DND-41 (cell line): ENCODE measurements around the gene MYCBP2.

Experiments
- ATAC-seq: fragments of 200-7000 bp; cut with Tn5 transposase; 3 replicates; pipeline ENCODE4 v1.9.1; 2021; ENCODE audit warnings: low read depth; ENCODE audit not compliant: insufficient read depth
- DNase-seq: peaks from one replicate; pipeline ENCODE4 v3.0.0-alpha.2; 2020
- H2AFZ ChIP-seq: 2 replicates; pipeline ENCODE4 v1.6.0; 2012; ENCODE audit warnings: low read depth, low read length
- H3K27ac ChIP-seq: 2 replicates; pipeline ENCODE4 v1.5.1; 2012; ENCODE audit warnings: low read length, inconsistent platforms
- H3K27me3 ChIP-seq: fragments of 200-600 bp; sonication (generic); 2 replicates; pipeline ENCODE4 v1.6.0; 2012; ENCODE audit warnings: low read length, mild to moderate bottlenecking, inconsistent platforms; ENCODE audit not compliant: insufficient read depth, poor library complexity
- H3K36me3 ChIP-seq: 2 replicates; pipeline ENCODE4 v1.5.1; 2012; ENCODE audit warnings: low read length, inconsistent platforms; ENCODE audit not compliant: insufficient read depth
- H3K4me1 ChIP-seq: 2 replicates; pipeline ENCODE4 v1.5.1; 2012; ENCODE audit warnings: mild to moderate bottlenecking, low read length; ENCODE audit not compliant: insufficient read depth
- H3K4me2 ChIP-seq: 2 replicates; pipeline ENCODE4 v1.6.0; 2012; ENCODE audit warnings: mild to moderate bottlenecking, moderate library complexity, low read length, inconsistent platforms; ENCODE audit not compliant: insufficient read depth
- H3K4me3 ChIP-seq, 2 experiments: fragments of 200-600 bp in 1 of 2; shearing (Covaris generic) in 1 of 2; 2 replicates each; pipeline ENCODE4 v1.5.1; 2012 to 2016; ENCODE audit warnings: inconsistent platforms in 2 of 2, low read length in 2 of 2, mild to moderate bottlenecking in 2 of 2, low read depth in 1 of 2, moderate library complexity in 1 of 2
- H3K79me2 ChIP-seq: 2 replicates; pipeline ENCODE4 v1.6.0; 2012; ENCODE audit warnings: low read length, inconsistent platforms; ENCODE audit not compliant: insufficient read depth
- H3K9ac ChIP-seq: 2 replicates; pipeline ENCODE4 v1.6.0; 2012; ENCODE audit warnings: low read depth, mild to moderate bottlenecking, inconsistent platforms, low read length, moderate library complexity
- H3K9me3 ChIP-seq: 2 replicates; pipeline ENCODE4 v1.5.1; 2012; ENCODE audit warnings: low read length, moderate library complexity, mild to moderate bottlenecking, inconsistent platforms; ENCODE audit not compliant: insufficient read depth, severe bottlenecking
- H4K20me1 ChIP-seq: 2 replicates; pipeline ENCODE4 v1.6.0; 2012; ENCODE audit warnings: low read length; ENCODE audit not compliant: insufficient read depth
- CTCF ChIP-seq: IDR thresholded peaks from 2 replicates; pipeline ENCODE4 v1.5.1; 2012; ENCODE audit warnings: borderline replicate concordance, low read length, moderate library complexity, mild to moderate bottlenecking; ENCODE audit not compliant: poor library complexity, severe bottlenecking; ENCODE audit errors: extremely low read depth
- EZH2 ChIP-seq: IDR thresholded peaks from 3 replicates; pipeline ENCODE4 v1.6.1; 2012; ENCODE audit warnings: borderline replicate concordance, low read depth, mild to moderate bottlenecking, moderate library complexity, low read length, inconsistent platforms; ENCODE audit not compliant: severe bottlenecking

MYCBP2 gene

GRCh38 chr13:77313923-77314322 lies 13.0 kb downstream of the MYCBP2 start:
- Histone ChIP-seq H3K27me3 (no peaks in the 10 kb centered on the region), H3K4me2 (no peak overlapping the region), H3K27ac (no peak overlapping the region), H3K9ac (no peak overlapping the region), H3K36me3 (peaks cover 5% of the 10 kb centered on the region; the same call in 1 of the 2 replicates), H4K20me1 (peaks cover 63% of the 10 kb centered on the region), H3K4me3 (no peak overlapping the region), H3K9me3 (no peaks in the 10 kb centered on the region), H3K79me2 (peaks cover 99% of the 10 kb centered on the region), H3K4me1 (peaks cover 29% of the 10 kb centered on the region), H2AFZ (no peak overlapping the region)
- TF ChIP-seq EZH2 (no peak), CTCF (no peak)
- no peak for DNase-seq
- no peak for ATAC-seq

GRCh38 chr13:77312311-77312710 lies 14.6 kb downstream of the MYCBP2 start:
- Histone ChIP-seq H3K9me3 (no peaks in the 10 kb centered on the region), H3K4me1 (peaks cover 28% of the 10 kb centered on the region), H3K79me2 (peaks cover 99% of the 10 kb centered on the region), H2AFZ (no peak overlapping the region), H3K9ac (no peak overlapping the region), H3K4me3 (no peak overlapping the region), H3K4me2 (no peak overlapping the region), H4K20me1 (peaks cover 61% of the 10 kb centered on the region), H3K27ac (no peak overlapping the region), H3K36me3 (peaks cover 3% of the 10 kb centered on the region; the same call in 1 of the 2 replicates), H3K27me3 (no peaks in the 10 kb centered on the region)
- DNase-seq: no peak
- TF ChIP-seq CTCF (no peak), EZH2 (no peak)
- ATAC-seq: no peak

GRCh38 chr13:77310579-77311279 lies 16.2 kb downstream of the MYCBP2 start:
- no peak overlapping the region for H3K4me3 ChIP-seq
- H3K4me1 ChIP-seq: peaks cover 21% of the 10 kb centered on the region
- peaks cover 99% of the 10 kb centered on the region for H3K79me2 ChIP-seq
- TF ChIP-seq CTCF (no peak), EZH2 (no peak)
- ATAC-seq (no peak), DNase-seq (no peak)
- H2AFZ ChIP-seq: no peak overlapping the region
- H3K4me2 ChIP-seq: no peak overlapping the region
- no peaks in the 10 kb centered on the region for H3K9me3 ChIP-seq
- H3K27me3 ChIP-seq: no peaks in the 10 kb centered on the region
- no peak overlapping the region for H3K27ac ChIP-seq
- H3K36me3 ChIP-seq: no peaks in the 10 kb centered on the region
- peaks cover 59% of the 10 kb centered on the region for H4K20me1 ChIP-seq
- H3K9ac ChIP-seq: no peak overlapping the region
